Hematopoietic multipotent progenitor cell treated with erythropoietin and hydrocortisone succinate and interleukin-3 and kit ligand, for 6 days (in vitro differentiated cells): Measurements from ENCODE around the gene FRY.

Experiments
- DNase-seq: peaks from one replicate; pipeline ENCODE4 v3.0.0-alpha.2; 2015

The FRY gene

DNA sequence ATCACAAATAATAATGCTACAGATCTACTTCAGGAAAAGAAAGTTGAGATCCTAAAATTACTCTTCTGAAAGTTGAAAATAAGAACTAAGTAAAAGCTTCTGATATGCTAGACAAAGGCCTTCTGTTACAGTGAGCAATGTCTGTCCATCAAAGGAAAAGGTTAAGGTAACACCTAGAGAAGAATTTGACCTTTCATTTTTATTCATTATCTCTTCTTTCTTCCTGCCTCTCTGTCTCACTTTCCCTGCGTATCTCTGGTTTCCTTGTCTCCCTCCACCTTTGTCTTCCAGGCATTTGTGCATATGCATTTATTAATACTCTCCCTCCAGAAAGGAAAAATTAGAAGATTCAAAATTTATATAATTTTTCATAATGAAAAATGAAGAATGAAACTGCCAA is 234.6 kb downstream of the FRY start:
- DNase-seq, result no peak

DNA sequence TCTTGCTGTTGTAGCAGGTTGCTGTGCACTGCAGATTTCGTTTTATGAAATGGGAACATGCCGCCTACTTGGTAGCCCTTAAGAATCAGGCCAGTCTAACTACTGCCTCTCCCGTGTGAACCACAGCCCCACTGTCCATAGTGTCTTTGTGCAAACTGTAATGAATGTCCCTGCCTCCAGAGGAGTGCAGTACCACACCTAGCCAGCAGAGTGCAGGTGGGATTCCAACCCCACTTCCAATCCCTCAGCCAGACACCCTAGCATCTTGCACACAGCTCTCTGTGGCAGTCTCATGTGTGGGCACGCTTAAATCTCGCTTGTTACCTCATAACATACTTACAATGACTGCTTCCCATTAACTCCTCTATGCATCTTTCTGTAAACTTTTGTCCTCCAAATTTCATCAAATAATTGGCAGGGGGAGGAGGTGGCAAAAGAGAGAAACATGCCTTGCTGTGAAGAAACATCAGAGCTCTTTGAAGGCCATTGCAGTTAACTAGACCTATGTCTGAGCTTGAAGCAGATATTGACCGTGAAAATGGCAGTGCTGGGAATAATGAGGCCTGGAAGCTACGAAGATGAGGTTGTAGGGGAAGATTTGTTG is 236.4 kb downstream of the FRY start:
- peak; percentile 57 for DNase-seq

- no peak for DNase-seq
These were observed 240.6 kb downstream of the FRY start for GRCh38 chr13:32272021-32272683.

- DNase-seq, result no peak
These were observed 246.3 kb downstream of the FRY start for GRCh38 chr13:32277839-32278238.

GRCh38 chr13:32278426-32278825 is 246.9 kb downstream of the FRY start:
- no peak for DNase-seq

DNA sequence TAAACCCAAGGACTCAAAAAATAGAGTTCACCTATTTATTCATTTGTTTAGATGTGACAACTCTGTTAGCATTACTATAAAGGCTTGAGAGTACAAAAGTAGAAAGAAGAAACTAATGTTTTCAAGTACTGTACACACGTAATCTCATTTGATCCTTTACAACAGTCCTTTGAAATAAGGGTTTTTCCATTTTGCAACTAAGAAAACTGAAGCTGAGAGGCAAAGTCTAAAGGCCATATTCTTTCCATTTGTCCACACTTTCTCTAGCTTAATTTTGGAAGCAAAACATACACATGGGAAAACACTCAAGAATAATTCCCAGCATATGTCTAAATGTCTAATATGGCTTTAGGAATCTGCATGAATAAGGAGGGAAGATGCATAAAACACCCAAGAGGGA is 249.5 kb downstream of the FRY start:
- DNase-seq, result no peak

DNA sequence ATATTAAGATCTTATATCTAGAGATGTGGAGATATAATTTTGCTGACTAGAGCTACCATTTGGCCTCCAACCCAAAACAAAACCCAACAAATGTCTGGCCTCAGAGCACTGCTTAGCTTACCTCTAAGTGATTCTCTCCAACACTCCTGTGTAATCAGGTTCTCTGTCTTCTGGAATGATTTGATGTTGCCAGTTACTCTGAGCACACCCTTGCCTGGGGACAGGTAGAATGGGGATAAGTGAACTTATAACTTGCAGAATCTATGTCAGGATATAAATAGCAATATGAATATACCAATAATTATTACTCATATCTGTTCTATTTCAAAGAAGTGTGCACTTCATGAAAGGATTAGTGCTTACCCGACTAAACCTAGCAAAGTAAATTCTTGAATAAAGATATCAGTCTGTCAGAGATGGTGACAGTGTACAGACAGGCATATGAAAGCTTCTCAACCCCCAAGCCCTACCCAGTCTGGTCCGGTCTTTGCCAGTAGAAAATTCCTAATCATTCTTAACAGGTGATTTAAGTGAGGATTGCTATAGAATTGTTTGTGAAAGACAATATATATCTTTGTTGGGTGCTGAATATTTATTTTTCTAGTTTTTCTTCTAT is 250.6 kb downstream of the FRY start:
- DNase-seq, result no peak

DNA sequence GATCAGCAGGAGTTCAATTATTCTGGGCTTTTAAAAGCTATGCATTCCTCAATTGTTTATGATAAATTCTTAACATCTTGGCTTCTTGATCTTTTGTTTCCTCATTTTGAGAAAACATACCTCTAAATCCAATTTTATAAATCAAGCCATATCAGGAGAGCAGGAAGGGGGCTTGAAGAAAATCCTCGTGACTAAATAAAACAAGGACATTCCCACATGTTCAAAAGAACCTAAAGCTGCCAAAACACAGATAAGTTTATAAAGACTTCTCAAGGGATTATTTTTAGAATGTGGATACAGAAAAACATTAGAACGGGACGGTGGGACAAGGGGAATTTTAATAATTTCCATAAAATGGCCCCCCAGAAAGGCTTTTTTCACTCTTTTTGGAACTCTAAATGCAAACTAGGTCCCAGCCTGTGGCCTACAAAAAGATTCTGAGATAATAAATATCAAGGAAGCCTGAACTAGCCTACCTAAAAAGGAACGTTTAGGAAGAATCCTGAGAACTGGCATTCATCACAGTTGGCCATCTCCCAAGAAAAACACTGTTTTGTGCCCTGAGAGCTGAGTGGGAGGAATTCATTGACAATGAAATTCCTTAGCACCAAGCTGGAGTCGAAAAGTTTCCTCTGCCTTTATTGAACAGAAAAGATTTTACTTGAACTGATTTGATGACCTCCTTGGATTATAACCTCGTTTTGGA is 253.5 kb downstream of the FRY start:
- no peak for DNase-seq

GRCh38 chr13:32285633-32285965 is 254.0 kb downstream of the FRY start:
- no peak for DNase-seq

DNA sequence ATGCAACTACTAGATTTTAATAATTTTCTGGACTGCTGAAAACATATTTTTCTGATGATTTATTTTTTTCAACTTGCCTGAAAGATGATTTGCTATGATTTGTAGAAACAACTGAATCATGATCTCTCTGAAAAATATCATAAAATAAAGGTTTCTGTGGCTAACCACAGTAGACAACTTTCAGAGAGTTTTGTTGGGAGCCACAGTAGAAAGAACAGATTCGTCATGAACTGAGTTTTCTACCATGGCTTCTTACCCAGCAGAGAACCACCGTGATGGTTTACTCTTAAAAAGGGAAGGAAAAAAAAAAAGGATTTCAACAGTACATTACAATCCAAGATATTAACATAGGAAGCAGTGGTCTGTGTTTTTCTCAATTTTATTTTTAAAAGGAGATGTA is 265.6 kb downstream of the FRY start:
- no peak for DNase-seq

DNA sequence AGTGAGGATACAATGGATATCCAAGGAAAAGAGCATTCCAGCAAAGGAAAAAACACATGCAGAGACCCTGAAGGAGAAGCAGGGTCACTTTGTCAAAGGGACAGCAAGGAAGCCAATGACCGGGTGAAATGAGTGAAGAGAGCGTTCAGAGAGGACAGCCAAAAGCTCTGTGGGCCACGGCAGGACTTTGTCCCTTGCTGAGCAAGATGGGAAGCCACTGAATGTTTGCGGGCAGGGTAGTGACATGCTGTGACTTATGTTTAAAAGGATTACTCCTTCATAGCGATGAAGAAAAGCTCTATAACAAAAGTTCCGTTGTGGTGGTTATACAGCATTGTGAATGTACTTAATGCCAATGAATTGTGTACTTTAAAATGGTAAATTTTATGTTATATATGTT is 267.1 kb downstream of the FRY start:
- no peak for DNase-seq

- no peak for DNase-seq
These were observed 268.3 kb downstream of the FRY start for GRCh38 chr13:32299893-32300292.

GRCh38 chr13:32300406-32300805 is 268.8 kb downstream of the FRY start:
- no peak for DNase-seq

DNA sequence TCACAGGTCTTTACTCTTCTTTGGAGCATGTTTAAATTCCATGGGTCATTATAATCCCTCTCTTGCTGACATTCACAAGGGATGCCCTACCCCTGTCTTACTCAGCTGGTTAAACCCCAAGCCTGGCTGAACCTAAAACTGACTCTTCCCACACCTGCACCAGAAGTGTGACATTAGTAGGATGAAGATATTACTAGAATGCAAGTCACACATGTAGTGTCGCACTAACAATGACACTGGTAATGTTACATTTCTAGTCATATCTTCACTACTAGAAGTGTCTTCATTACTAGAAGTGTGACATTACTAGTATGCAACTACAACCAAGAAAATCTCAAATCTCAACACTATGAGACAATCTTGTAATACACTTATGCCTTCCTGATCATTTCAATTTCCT is 269.3 kb downstream of the FRY start:
- no peak for DNase-seq

DNA sequence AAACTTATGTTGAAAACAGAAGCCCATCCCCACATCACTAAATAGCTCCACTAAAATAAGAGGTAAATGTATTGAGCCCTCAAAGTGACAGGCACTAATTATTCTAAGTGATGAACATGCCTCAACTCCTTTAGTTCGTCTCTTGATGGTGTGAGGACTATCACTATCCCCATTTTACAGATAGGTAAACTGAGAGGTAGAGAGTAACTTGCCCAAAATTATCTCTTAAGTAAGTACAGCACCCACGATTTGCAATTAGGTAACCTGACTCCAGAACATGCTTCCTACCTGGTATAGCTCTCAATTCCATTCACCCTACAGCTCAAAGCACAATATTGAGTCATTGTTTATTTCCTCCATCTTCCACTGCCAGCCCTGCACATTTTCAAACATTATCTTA is 270.9 kb downstream of the FRY start:
- no peak for DNase-seq

GRCh38 chr13:32305646-32306045 is 274.1 kb downstream of the FRY start:
- no peak for DNase-seq

- peak; percentile 33 for DNase-seq
These were observed 277.9 kb downstream of the FRY start for GRCh38 chr13:32309312-32310133.

DNA sequence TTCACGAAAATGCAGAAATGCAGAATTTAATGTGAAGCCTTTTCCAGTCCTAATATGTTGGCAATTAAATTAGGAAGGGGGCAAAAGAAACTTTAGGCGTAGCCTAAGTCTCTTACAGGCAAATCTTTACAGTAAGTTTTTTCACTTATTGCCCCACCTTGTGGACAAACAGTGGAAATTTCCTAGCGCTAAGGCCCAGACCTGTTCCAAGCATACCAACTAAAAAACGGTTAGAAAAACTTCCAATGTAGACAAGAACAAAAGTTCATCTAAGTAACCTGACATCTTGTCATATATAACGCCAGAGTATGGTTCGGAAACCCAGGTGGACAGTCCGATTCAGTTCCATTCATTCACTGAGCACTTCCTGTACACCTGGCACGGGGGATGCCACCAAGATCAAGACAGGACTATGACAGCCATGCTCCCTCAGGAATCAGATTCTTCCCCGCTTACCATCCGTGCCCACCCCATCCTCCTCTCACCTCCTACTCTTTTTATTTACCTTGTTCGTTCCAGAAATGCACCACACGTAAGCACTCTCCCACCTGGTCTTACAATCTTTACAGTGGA is 278.6 kb downstream of the FRY start:
- peak; percentile 84 for DNase-seq

DNA sequence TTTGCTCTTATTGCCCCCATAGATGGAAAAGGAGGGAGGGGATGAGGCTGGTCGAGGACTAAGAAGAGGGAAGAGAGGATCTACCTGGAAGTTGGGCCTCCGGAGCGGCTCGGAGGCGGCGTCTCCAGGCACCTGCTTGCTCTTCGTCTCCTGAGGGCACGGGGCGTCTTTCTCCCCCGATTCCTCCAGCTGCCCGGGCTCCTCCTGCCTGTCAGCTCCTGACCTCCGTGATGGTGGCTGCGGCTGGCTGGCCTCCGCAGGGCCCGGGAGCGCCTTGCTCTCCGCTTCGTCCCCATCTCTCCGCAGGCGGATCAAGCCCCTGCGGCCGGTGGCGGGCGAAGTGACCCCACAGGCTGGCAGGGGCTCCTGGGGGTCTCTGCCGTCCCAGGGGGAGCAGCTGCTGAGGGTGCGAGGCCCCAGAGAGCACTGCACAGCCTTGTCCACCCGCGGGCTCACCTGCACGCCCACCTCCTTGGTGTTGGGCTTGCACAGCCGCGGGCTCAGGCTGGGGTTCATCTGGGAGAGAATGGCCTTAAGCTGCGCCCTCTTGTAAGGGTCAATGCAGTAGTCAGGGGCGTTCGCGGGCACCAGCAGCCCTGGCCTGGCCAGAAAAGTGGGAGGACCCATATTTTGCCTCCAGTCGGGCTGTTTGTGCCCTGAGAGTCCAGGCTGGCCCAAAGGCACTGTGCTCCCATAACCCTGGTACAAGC is 279.8 kb downstream of the FRY start:
- no peak for DNase-seq

- DNase-seq, result peak; percentile 87
These were observed 283.0 kb downstream of the FRY start for GRCh38 chr13:32314271-32315237.
